GM12878 (cell line): ENCODE results near the gene GRIP2. TPM values are rescaled to one million over a fixed set of nuclear protein-coding genes. Genes with fewer than 3 reads are reported as not detected.

Experiments
- ATAC-seq: fragments of 200-7000 bp; cut with Tn5 transposase; 3 replicates; pipeline ENCODE4 v1.9.1; 2020; ENCODE audit warnings: mild to moderate bottlenecking, moderate library complexity
- BruUV-seq: library from RNA; stranded (reverse); fragments of 400-500 nt; replicated peaks from 2 replicates; lab custom pipeline; 2021; lab: Mats Ljungman, UMichigan
- CTCF ChIA-PET: fragments of 300-600 bp; sonication (Branson Sonifier 250); formaldehyde crosslinking; extraction: SDS; loops from one replicate; lab custom pipeline; 2021; ENCODE audit warnings: inconsistent platforms; lab: Yijun Ruan, JAX
- POLR2A ChIA-PET: fragments of 350-600 bp; formaldehyde crosslinking; extraction: SDS; loops from one replicate; lab custom pipeline; 2021; ENCODE audit warnings: inconsistent platforms; lab: Charles Lee
- RAD21 ChIA-PET: fragments of 300-600 bp; sonication (Branson Sonifier 250); formaldehyde crosslinking; loops from one replicate; lab custom pipeline; 2023; ENCODE audit warnings: antibody characterized with exemption; ENCODE audit not compliant: unreplicated experiment; lab: Charles Lee
- SMC1A ChIA-PET: fragments of 300-600 bp; sonication (Branson Sonifier 250); formaldehyde crosslinking; loops from one replicate; lab custom pipeline; 2023; ENCODE audit not compliant: unreplicated experiment, uncharacterized antibody; lab: Charles Lee
- DNase-seq: peaks from one replicate; pipeline ENCODE4 v3.0.0-alpha.2; 2011; ENCODE audit warnings: low read depth, low spot score
- FAIRE-seq: peaks from 3 replicates; lab custom pipeline; 2011; peaks lifted over from hg19 to GRCh38; lab: Jason Lieb, UNC
- H2AFZ ChIP-seq: 2 replicates; pipeline ENCODE4 v1.6.0; 2011; ENCODE audit warnings: low read depth, low read length, control low read depth; ENCODE audit not compliant: control insufficient read depth
- H3K27ac ChIP-seq: 2 replicates; pipeline ENCODE4 v1.5.1; 2011; ENCODE audit warnings: control low read depth; ENCODE audit not compliant: control insufficient read depth, insufficient read depth
- H3K27me3 ChIP-seq, 2 experiments: replicated peaks in 1 of 2; 2 replicates each; pipeline versions ENCODE4 v1.6.0 to v1.6.1; 2011; ENCODE audit warnings: low read length in 1 of 2; ENCODE audit not compliant: control insufficient read depth in 2 of 2, insufficient read depth in 2 of 2
- H3K36me3 ChIP-seq, 2 experiments: 2 replicates each; pipeline ENCODE4 v1.5.1; 2011; ENCODE audit warnings: low read length in 1 of 2; ENCODE audit not compliant: control insufficient read depth in 2 of 2, insufficient read depth in 2 of 2
- H3K4me1 ChIP-seq: 2 replicates; pipeline ENCODE4 v1.6.1; 2011; ENCODE audit warnings: mild to moderate bottlenecking, low read length, moderate library complexity, mixed read lengths; ENCODE audit not compliant: control insufficient read depth, insufficient read depth
- H3K4me2 ChIP-seq: 2 replicates; pipeline ENCODE4 v1.6.0; 2011; ENCODE audit warnings: control low read depth; ENCODE audit not compliant: control insufficient read depth, insufficient read depth
- H3K4me3 ChIP-seq: fragments of 200-600 bp; sonication (generic); 2 replicates; pipeline ENCODE4 v1.5.1; 2016
- H3K79me2 ChIP-seq: 2 replicates; pipeline ENCODE4 v1.6.0; 2011; ENCODE audit warnings: low read length; ENCODE audit not compliant: control insufficient read depth, insufficient read depth
- H3K9ac ChIP-seq: 2 replicates; pipeline ENCODE4 v1.8.0; 2011; ENCODE audit warnings: low read length, control low read depth, mixed read lengths; ENCODE audit not compliant: control insufficient read depth, insufficient read depth
- H3K9me3 ChIP-seq: replicated peaks from 3 replicates; pipeline ENCODE4 v1.5.1; 2011; ENCODE audit warnings: mild to moderate bottlenecking, low read length; ENCODE audit not compliant: control insufficient read depth, insufficient read depth
- H4K20me1 ChIP-seq: 2 replicates; pipeline ENCODE4 v1.6.0; 2011; ENCODE audit not compliant: control insufficient read depth, insufficient read depth
- CBX5 ChIP-seq: sonication (generic); IDR thresholded peaks from 2 replicates; pipeline ENCODE4 v1.6.1; 2016; ENCODE audit warnings: low read depth, moderate library complexity, mild to moderate bottlenecking, inconsistent platforms
- FOXK2 ChIP-seq: fragments of 450-650 bp; IDR thresholded peaks from 2 replicates; pipeline ENCODE4 v1.6.1; 2017; ENCODE audit warnings: mild to moderate bottlenecking, moderate library complexity
- IKZF1 ChIP-seq: fragments of 450-650 bp; conservative IDR thresholded peaks from 2 replicates; pipeline ENCODE4 v1.6.1; 2017; ENCODE audit warnings: antibody characterized with exemption, mild to moderate bottlenecking
- JUND ChIP-seq: IDR thresholded peaks from 2 replicates; pipeline ENCODE4 v1.6.1; 2012; ENCODE audit warnings: low read depth, mild to moderate bottlenecking, low read length, improper control_type of control experiment, moderate library complexity
- MTA2 ChIP-seq: fragments of 450-650 bp; IDR thresholded peaks from 2 replicates; pipeline ENCODE4 v1.6.1; 2016; ENCODE audit warnings: low read depth, mild to moderate bottlenecking, moderate library complexity
- NFYA ChIP-seq: IDR thresholded peaks from 2 replicates; pipeline ENCODE4 v1.6.1; 2011; ENCODE audit warnings: low read depth, mild to moderate bottlenecking, low read length, improper control_type of control experiment, borderline replicate concordance
- POLR2AphosphoS2 ChIP-seq: IDR thresholded peaks from 2 replicates; pipeline ENCODE4 v1.6.1; 2011; ENCODE audit warnings: low read depth, mild to moderate bottlenecking, low read length, improper control_type of control experiment, moderate library complexity
- RAD21 ChIP-seq: IDR thresholded peaks from 2 replicates; pipeline ENCODE4 v1.6.1; 2011; ENCODE audit warnings: mild to moderate bottlenecking, low read depth, low read length, moderate library complexity; ENCODE audit not compliant: insufficient read depth
- SMAD1 ChIP-seq: fragments of 450-650 bp; IDR thresholded peaks from 2 replicates; pipeline ENCODE4 v1.6.1; 2018; ENCODE audit warnings: mild to moderate bottlenecking, low read depth; ENCODE audit not compliant: partially characterized antibody
- WGBS: methylation state at CpG from one replicate; pipeline ENCODE4 v1.1.6; 2016; ENCODE audit warnings: low lambda C conversion rate; ENCODE audit not compliant: insufficient replicate concordance, insufficient coverage; ENCODE audit errors: missing lambda C conversion rate; 5-methylcytosine and 5-hydroxymethylcytosine counted together
- in situ Hi-C: fragments of 300-500 bp; cut with MboI; formaldehyde crosslinking; loops from 9 replicates; pipeline ENCODE4 v1.14.3; 2018; ENCODE audit warnings: mixed read lengths
- intact Hi-C: fragments of 100-400 bp; cut with micrococcal nuclease; formaldehyde crosslinking; loops from one replicate; pipeline ENCODE4 v1.14.2; 2022; ENCODE audit not compliant: unreplicated experiment
- polyA plus RNA-seq, 11 experiments: library from polyadenylated mRNA; depleted of rRNA in 4 of 11; unstranded in 6 of 11; stranded (reverse) in 5 of 11; fragments of >200 nt; fragmentation: Nextera tagmentation in 4 of 11; fragmentation: Illumina TruSeq in 1 of 11; extraction: Ambion mirVana in 4 of 11; extraction: Trizol in 1 of 11; gene quantifications; 1 replicate in 1 of 11; 2 replicates in 10 of 11; pipeline versions ENCODE4 v1.2.1 to v1.2.3, GENCODE V29; 2011 to 2016; ENCODE audit warnings: inconsistent platforms in 2 of 11, missing spikeins in 2 of 11, low read depth in 1 of 11
- total RNA-seq, 4 experiments: library from RNA; depleted of rRNA in 3 of 4; stranded (reverse); fragments of >200 nt in 3 of 4; fragmentation: Illumina TruSeq in 1 of 4; extraction: Trizol in 1 of 4; gene quantifications; 2 replicates each; pipeline versions ENCODE4 v1.2.1 to v1.2.3, GENCODE V29; 2013 to 2021
- TF ChIP-seq, protein P1 (sequence below): IDR thresholded peaks from 2 replicates; pipeline ENCODE4 v1.6.1; 2012; ENCODE audit warnings: mild to moderate bottlenecking, low read depth, low read length

The GRIP2 gene
- total and polyA plus RNA-seq, 10 of the 15 experiments (the other 5 are each of a cell fraction or from before 2014, with no cell fraction given): not detected

DNA sequence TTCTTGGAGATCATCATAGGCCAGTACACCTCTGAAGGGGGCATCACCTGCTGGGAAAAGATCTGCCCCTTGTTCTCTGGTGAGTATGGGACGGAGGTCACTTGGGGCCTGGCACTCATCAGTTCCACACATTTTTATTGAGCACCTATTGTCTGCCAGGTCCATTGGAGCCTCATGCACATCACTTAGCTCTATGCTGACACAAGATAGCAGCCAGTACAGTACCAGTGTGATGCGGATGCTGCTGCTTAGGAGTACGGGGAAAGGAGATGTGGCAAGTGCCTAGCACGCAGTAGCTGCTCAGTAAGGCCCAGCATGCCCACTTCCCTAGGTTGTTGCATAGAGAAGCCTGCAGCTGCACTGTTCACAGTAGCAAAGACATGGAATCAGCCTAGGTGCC lies 94.4 kb downstream of the GRIP2 start:
- BruUV-seq: no TSS peak

More for the DNA sequence above, 94.4 kb downstream of the GRIP2 start:
- Histone ChIP-seq H3K9ac (no peak overlapping the region), H3K4me3 (no peak overlapping the region), H3K4me1 (no peaks in the 10 kb centered on the region), H3K9me3 (no peaks in the 10 kb centered on the region), H3K27ac (no peak overlapping the region), H3K36me3 (peaks cover 26 to 32% of the 10 kb centered on the region in 2 experiments), H3K79me2 (no peaks in the 10 kb centered on the region; the same call in 1 of the 2 replicates), H3K27me3 (no peaks in the 10 kb centered on the region)
- TF ChIP-seq IKZF1 (no peak), NFYA (no peak), RAD21 (no peak), FOXK2 (no peak), MTA2 (no peak), POLR2AphosphoS2 (no peak), JUND (no peak), SMAD1 (no peak), CBX5 (no peak)
- TF ChIP-seq, protein P1, sequence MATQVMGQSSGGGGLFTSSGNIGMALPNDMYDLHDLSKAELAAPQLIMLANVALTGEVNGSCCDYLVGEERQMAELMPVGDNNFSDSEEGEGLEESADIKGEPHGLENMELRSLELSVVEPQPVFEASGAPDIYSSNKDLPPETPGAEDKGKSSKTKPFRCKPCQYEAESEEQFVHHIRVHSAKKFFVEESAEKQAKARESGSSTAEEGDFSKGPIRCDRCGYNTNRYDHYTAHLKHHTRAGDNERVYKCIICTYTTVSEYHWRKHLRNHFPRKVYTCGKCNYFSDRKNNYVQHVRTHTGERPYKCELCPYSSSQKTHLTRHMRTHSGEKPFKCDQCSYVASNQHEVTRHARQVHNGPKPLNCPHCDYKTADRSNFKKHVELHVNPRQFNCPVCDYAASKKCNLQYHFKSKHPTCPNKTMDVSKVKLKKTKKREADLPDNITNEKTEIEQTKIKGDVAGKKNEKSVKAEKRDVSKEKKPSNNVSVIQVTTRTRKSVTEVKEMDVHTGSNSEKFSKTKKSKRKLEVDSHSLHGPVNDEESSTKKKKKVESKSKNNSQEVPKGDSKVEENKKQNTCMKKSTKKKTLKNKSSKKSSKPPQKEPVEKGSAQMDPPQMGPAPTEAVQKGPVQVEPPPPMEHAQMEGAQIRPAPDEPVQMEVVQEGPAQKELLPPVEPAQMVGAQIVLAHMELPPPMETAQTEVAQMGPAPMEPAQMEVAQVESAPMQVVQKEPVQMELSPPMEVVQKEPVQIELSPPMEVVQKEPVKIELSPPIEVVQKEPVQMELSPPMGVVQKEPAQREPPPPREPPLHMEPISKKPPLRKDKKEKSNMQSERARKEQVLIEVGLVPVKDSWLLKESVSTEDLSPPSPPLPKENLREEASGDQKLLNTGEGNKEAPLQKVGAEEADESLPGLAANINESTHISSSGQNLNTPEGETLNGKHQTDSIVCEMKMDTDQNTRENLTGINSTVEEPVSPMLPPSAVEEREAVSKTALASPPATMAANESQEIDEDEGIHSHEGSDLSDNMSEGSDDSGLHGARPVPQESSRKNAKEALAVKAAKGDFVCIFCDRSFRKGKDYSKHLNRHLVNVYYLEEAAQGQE: no peak
- TF ChIP-seq, all 136 proteins: peak for 0
- H3K4me2 ChIP-seq: no peak overlapping the region
- ChIA-PET RAD21 (interaction anchor here (0.9 kb wide), 1 partner anchor 14 kb away, joined by 3 read pairs; no protein-coding TSS in a partner anchor), CTCF (interaction anchor here (0.6 to 1.5 kb wide), 2 partner anchors 209 to 242 kb away, joined by 3 read pairs; no protein-coding TSS in a partner anchor), POLR2A (no interaction called here), SMC1A (interaction anchor here (1.1 kb wide), 1 partner anchor 9 kb away, joined by 3 read pairs; no protein-coding TSS in a partner anchor)
- no peak for FAIRE-seq
- DNase-seq: no peak
- no peaks in the 10 kb centered on the region for H4K20me1 ChIP-seq
- no peak overlapping the region for H2AFZ ChIP-seq
- intact Hi-C loops: no loop called here
- in situ Hi-C loops: no loop called here
- ATAC-seq: no peak
- 97% methylated on average over 4 of the region's 4 CpGs for WGBS
